Measurements from ENCODE around the gene KCNK15. TPM values are rescaled to one million over a fixed set of nuclear protein-coding genes. Genes with fewer than 3 reads are reported as not detected.

Gene KCNK15
- total and polyA plus RNA-seq, 4 experiments from 2014 or later = not detected

DNA sequence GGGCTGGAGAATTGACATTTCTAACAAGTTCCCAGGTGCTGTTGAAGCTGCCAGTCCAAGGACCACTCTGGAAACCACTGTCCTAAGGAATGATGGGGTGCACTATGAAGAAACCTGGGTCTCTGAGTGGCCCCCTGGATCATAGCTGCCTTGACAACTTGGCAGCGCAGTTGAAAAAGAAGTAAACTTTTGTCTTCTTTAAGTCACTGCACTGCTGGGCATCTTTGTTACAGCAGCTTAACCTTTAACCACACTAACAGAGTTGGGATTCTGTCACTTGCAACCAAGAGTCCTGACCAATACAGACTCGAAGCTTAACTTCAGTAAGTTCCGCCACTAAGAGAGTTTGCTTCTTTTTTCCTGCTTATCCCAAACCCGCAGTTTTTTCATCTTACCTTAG, 8.5 kb upstream of the KCNK15 start:
- ChIA-PET POLR2A (ENCODE audit: partially characterized antibody) (no interaction called here), CTCF (ENCODE audit: partially characterized antibody) (interaction anchor here (0.8 to 1.3 kb wide), 2 partner anchors 11 to 141 kb away, joined by 3 read pairs; no protein-coding TSS in a partner anchor)
- peaks cover 10 to 29% (median 22%) of the 10 kb centered on the region in 4 donors for H3K4me1 Mint-ChIP-seq
- Histone ChIP-seq H3K9me3 (ENCODE audit: control insufficient read depth in 1 of 2, low read length in 2 of 2) (no peaks in the 10 kb centered on the region), H3K27me3 (ENCODE audit: insufficient read depth, low read length) (no peaks in the 10 kb centered on the region), H3K36me3 (ENCODE audit: insufficient read depth, low read length) (no peaks in the 10 kb centered on the region), H3K27ac (ENCODE audit: low read depth, low read length) (no peak overlapping the region), H3K4me1 (ENCODE audit: insufficient read depth, low read length) (no peaks in the 10 kb centered on the region), H3K4me3 (ENCODE audit: low read length in 2 of 2) (no peak overlapping the region)
- no peak overlapping the region for H3K27ac Mint-ChIP-seq
- H3K4me3 Mint-ChIP-seq = no peak overlapping the region
- no peak for DNase-seq
- H3K36me3 Mint-ChIP-seq = no peaks in the 10 kb centered on the region
- intact Hi-C loops (cut with micrococcal nuclease) = loop anchor here (2.0 kb wide), 1 partner anchor 526 kb away; the partner anchor contains the start of gene OSER1
- H3K27me3 Mint-ChIP-seq = peaks cover 0 to 2% of the 10 kb centered on the region in 2 donors
- peaks cover 0 to 2% (median 0%) of the 10 kb centered on the region in 8 donors for H3K9me3 Mint-ChIP-seq

- Histone ChIP-seq H3K36me3 (ENCODE audit: insufficient read depth, low read length) (no peaks in the 10 kb centered on the region), H3K27ac (ENCODE audit: low read depth, low read length) (no peak overlapping the region), H3K4me1 (ENCODE audit: insufficient read depth, low read length) (no peaks in the 10 kb centered on the region), H3K27me3 (ENCODE audit: insufficient read depth, low read length) (no peaks in the 10 kb centered on the region), H3K4me3 (ENCODE audit: low read length in 2 of 2) (no peak overlapping the region), H3K9me3 (ENCODE audit: control insufficient read depth in 1 of 2, low read length in 2 of 2) (no peaks in the 10 kb centered on the region)
- peak overlapping the region in 2 of 7 donors; percentile 2 to 8 for H3K27ac Mint-ChIP-seq
- H3K4me3 Mint-ChIP-seq = peak overlapping the region in 2 of 8 donors; percentile 7 to 14
- DNase-seq = peak; percentile 24 to 54 (median 39)
- CTCF ChIA-PET (ENCODE audit: partially characterized antibody) = interaction anchor here (1.0 to 1.8 kb wide), 5 partner anchors 9 to 56 kb away, joined by 3 to 10 read pairs (median 4); no protein-coding TSS in a partner anchor
- POLR2A ChIA-PET (ENCODE audit: partially characterized antibody) = no interaction called here
- peaks cover 0 to 2% (median 0%) of the 10 kb centered on the region in 8 donors for H3K9me3 Mint-ChIP-seq
- peaks cover 10 to 24% (median 18%) of the 10 kb centered on the region in 4 donors for H3K4me1 Mint-ChIP-seq
- H3K27me3 Mint-ChIP-seq = peaks cover 0 to 2% of the 10 kb centered on the region in 2 donors
- intact Hi-C loops (cut with micrococcal nuclease) = no loop called here
- no peaks in the 10 kb centered on the region for H3K36me3 Mint-ChIP-seq
Observed at GRCh38 chr20:44738813-44739477, 6.7 kb upstream of the KCNK15 start.

- Histone ChIP-seq H3K9me3 (ENCODE audit: control insufficient read depth in 1 of 2, low read length in 2 of 2) (no peaks in the 10 kb centered on the region), H3K36me3 (ENCODE audit: insufficient read depth, low read length) (no peaks in the 10 kb centered on the region), H3K4me3 (ENCODE audit: low read length in 2 of 2) (no peak overlapping the region), H3K27ac (ENCODE audit: low read depth, low read length) (no peak overlapping the region), H3K27me3 (ENCODE audit: insufficient read depth, low read length) (no peaks in the 10 kb centered on the region), H3K4me1 (ENCODE audit: insufficient read depth, low read length) (no peaks in the 10 kb centered on the region)
- H3K9me3 Mint-ChIP-seq = peaks cover 0 to 2% (median 0%) of the 10 kb centered on the region in 8 donors
- no peak overlapping the region for H3K4me3 Mint-ChIP-seq
- no peak for DNase-seq
- no peak overlapping the region for H3K27ac Mint-ChIP-seq
- peaks cover 12 to 26% (median 18%) of the 10 kb centered on the region in 4 donors for H3K4me1 Mint-ChIP-seq
- CTCF ChIA-PET (ENCODE audit: partially characterized antibody) = interaction anchor here (1.0 kb wide), 1 partner anchor 14 kb away, joined by 3 read pairs; no protein-coding TSS in a partner anchor
- no peaks in the 10 kb centered on the region for H3K36me3 Mint-ChIP-seq
- POLR2A ChIA-PET (ENCODE audit: partially characterized antibody) = no interaction called here
- intact Hi-C loops (cut with micrococcal nuclease) = no loop called here
- H3K27me3 Mint-ChIP-seq = peaks cover 0 to 2% of the 10 kb centered on the region in 2 donors
Observed at GRCh38 chr20:44739942-44740341, 5.7 kb upstream of the KCNK15 start.

- H3K9me3 ChIP-seq (ENCODE audit: control insufficient read depth in 1 of 2, low read length in 2 of 2) = no peaks in the 10 kb centered on the region
- Mint-ChIP-seq H3K36me3 (no peaks in the 10 kb centered on the region), H3K27ac (no peak overlapping the region), H3K27me3 (peaks cover 6 to 8% of the 10 kb centered on the region in 2 donors), H3K4me3 (peak overlapping the region in 1 of 8 donors; percentile 44), H3K4me1 (peaks cover 12 to 22% (median 16%) of the 10 kb centered on the region in 4 donors), H3K9me3 (no peaks in the 10 kb centered on the region)
- no peak overlapping the region for H3K4me3 ChIP-seq (ENCODE audit: low read length in 2 of 2)
- CTCF ChIA-PET (ENCODE audit: partially characterized antibody) = interaction anchor here (1.0 to 1.8 kb wide), 3 partner anchors 10 to 125 kb away, joined by 3 to 4 read pairs (median 4); no protein-coding TSS in a partner anchor
- H3K36me3 ChIP-seq (ENCODE audit: insufficient read depth, low read length) = no peaks in the 10 kb centered on the region
- POLR2A ChIA-PET (ENCODE audit: partially characterized antibody) = no interaction called here
- H3K27ac ChIP-seq (ENCODE audit: low read depth, low read length) = no peak overlapping the region
- H3K27me3 ChIP-seq (ENCODE audit: insufficient read depth, low read length) = peaks cover 11% of the 10 kb centered on the region
- intact Hi-C loops (cut with micrococcal nuclease) = no loop called here
- DNase-seq = no peak
- peaks cover 5% of the 10 kb centered on the region for H3K4me1 ChIP-seq (ENCODE audit: insufficient read depth, low read length)
Observed at GRCh38 chr20:44742304-44743079, 3.2 kb upstream of the KCNK15 start.

- H3K36me3 ChIP-seq (ENCODE audit: insufficient read depth, low read length) = no peaks in the 10 kb centered on the region
- peaks cover 5% of the 10 kb centered on the region for H3K4me1 ChIP-seq (ENCODE audit: insufficient read depth, low read length)
- H3K27ac ChIP-seq (ENCODE audit: low read depth, low read length) = no peak overlapping the region
- no peak overlapping the region for H3K27ac Mint-ChIP-seq
- peaks cover 12 to 20% (median 17%) of the 10 kb centered on the region in 4 donors for H3K4me1 Mint-ChIP-seq
- H3K9me3 Mint-ChIP-seq = no peaks in the 10 kb centered on the region
- H3K36me3 Mint-ChIP-seq = no peaks in the 10 kb centered on the region
- POLR2A ChIA-PET (ENCODE audit: partially characterized antibody) = no interaction called here
- peaks cover 6 to 9% of the 10 kb centered on the region in 2 donors for H3K27me3 Mint-ChIP-seq
- CTCF ChIA-PET (ENCODE audit: partially characterized antibody) = interaction anchor here (1.0 kb wide), 1 partner anchor 124 kb away, joined by 3 read pairs; no protein-coding TSS in a partner anchor
- H3K4me3 Mint-ChIP-seq = peak overlapping the region in 1 of 8 donors; percentile 10
- DNase-seq = no peak
- no peak overlapping the region for H3K4me3 ChIP-seq (ENCODE audit: low read length in 2 of 2)
- intact Hi-C loops (cut with micrococcal nuclease) = no loop called here
- no peaks in the 10 kb centered on the region for H3K9me3 ChIP-seq (ENCODE audit: control insufficient read depth in 1 of 2, low read length in 2 of 2)
- H3K27me3 ChIP-seq (ENCODE audit: insufficient read depth, low read length) = peaks cover 11% of the 10 kb centered on the region
Observed at GRCh38 chr20:44743080-44743701, 2.5 kb upstream of the KCNK15 start.

GRCh38 chr20:44743916-44744655, 1.6 kb upstream of the KCNK15 start:
- intact Hi-C loops (cut with micrococcal nuclease) = no loop called here
- POLR2A ChIA-PET (ENCODE audit: partially characterized antibody) = no interaction called here
- no peaks in the 10 kb centered on the region for H3K36me3 ChIP-seq (ENCODE audit: insufficient read depth, low read length)
- H3K27me3 ChIP-seq (ENCODE audit: insufficient read depth, low read length) = peaks cover 11% of the 10 kb centered on the region
- H3K27ac ChIP-seq (ENCODE audit: low read depth, low read length) = no peak overlapping the region
- H3K4me1 ChIP-seq (ENCODE audit: insufficient read depth, low read length) = peaks cover 5% of the 10 kb centered on the region
- DNase-seq = no peak
- Mint-ChIP-seq H3K27ac (peak overlapping the region in 1 of 7 donors; percentile 60), H3K9me3 (no peaks in the 10 kb centered on the region), H3K36me3 (no peaks in the 10 kb centered on the region), H3K27me3 (peaks cover 6 to 12% of the 10 kb centered on the region in 2 donors), H3K4me3 (peak overlapping the region in 2 of 8 donors; percentile 84 to 86), H3K4me1 (peaks cover 7 to 13% (median 11%) of the 10 kb centered on the region in 4 donors)
- H3K9me3 ChIP-seq (ENCODE audit: control insufficient read depth in 1 of 2, low read length in 2 of 2) = no peaks in the 10 kb centered on the region
- CTCF ChIA-PET (ENCODE audit: partially characterized antibody) = no interaction called here
- no peak overlapping the region for H3K4me3 ChIP-seq (ENCODE audit: low read length in 2 of 2)
